ENCODE measurements around the gene INAFM1. TPM values are rescaled to one million over a fixed set of nuclear protein-coding genes. Genes with fewer than 3 reads are reported as not detected.
A peak's percentile ranks its signal among the peaks of the same experiment; 100 is the strongest.

INAFM1 gene
- total and polyA plus RNA-seq, 9 of the 15 experiments (the other 6 are each of a cell fraction or from before 2014, with no cell fraction given): 0.71 to 30.9 (median 3.1) TPM

DNA sequence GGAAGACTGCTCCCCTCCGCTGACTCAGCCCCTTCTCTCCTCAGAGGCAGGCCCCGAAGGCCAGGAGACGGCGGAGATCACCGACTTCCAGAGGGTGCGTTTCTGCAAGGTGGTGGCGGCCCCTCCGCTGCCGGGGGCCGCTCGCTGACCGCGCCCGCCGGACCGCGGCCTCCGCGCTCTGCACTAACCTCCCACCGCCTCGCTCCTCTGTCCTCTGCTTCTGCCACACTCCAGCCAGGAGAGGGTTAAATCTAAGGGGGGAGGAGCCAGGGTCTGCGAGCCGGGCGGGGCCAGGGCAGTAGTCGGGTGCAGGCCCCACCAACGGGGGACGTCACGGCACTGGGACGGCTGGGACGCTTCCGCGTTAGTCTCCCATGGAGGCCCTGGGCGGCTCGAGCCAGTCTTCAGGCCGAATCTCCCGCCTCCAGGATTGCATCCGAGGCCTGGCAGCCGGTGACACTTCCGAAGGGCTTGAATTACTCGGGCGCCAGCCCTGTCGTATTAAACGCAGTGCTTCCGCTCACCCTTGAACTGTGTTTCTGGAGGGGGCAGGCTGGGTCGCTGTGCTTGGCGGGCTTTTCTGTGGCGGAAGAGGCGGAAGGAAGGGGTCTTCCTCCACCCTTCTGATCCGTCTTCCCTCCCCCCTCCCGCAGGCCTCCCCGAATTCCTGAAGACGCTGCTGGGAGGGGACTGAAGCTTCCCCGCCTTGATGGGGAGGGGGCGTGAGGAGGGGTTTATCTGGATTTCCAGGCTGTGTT lies 1.2 kb upstream of the INAFM1 start (continued):
- TF ChIP-seq, protein P1, sequence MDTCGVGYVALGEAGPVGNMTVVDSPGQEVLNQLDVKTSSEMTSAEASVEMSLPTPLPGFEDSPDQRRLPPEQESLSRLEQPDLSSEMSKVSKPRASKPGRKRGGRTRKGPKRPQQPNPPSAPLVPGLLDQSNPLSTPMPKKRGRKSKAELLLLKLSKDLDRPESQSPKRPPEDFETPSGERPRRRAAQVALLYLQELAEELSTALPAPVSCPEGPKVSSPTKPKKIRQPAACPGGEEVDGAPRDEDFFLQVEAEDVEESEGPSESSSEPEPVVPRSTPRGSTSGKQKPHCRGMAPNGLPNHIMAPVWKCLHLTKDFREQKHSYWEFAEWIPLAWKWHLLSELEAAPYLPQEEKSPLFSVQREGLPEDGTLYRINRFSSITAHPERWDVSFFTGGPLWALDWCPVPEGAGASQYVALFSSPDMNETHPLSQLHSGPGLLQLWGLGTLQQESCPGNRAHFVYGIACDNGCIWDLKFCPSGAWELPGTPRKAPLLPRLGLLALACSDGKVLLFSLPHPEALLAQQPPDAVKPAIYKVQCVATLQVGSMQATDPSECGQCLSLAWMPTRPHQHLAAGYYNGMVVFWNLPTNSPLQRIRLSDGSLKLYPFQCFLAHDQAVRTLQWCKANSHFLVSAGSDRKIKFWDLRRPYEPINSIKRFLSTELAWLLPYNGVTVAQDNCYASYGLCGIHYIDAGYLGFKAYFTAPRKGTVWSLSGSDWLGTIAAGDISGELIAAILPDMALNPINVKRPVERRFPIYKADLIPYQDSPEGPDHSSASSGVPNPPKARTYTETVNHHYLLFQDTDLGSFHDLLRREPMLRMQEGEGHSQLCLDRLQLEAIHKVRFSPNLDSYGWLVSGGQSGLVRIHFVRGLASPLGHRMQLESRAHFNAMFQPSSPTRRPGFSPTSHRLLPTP (IDR thresholded peaks at IDR 0.05; ENCODE audit: borderline replicate concordance, extremely low read depth, insufficient read length): no peak
- TF ChIP-seq SMARCA5 (IDR thresholded peaks at IDR 0.05) (peak; percentile 23; the same call in 1 of the 2 replicates), L3MBTL2 (IDR thresholded peaks at IDR 0.05) (peak; percentile 63; the same call in 1 of the 2 replicates), ESRRA (IDR thresholded peaks at IDR 0.05; ENCODE audit: borderline replicate concordance, low read depth) (peak; percentile 23; the same call in 1 of the 2 replicates)
- TF ChIP-seq, protein P2, sequence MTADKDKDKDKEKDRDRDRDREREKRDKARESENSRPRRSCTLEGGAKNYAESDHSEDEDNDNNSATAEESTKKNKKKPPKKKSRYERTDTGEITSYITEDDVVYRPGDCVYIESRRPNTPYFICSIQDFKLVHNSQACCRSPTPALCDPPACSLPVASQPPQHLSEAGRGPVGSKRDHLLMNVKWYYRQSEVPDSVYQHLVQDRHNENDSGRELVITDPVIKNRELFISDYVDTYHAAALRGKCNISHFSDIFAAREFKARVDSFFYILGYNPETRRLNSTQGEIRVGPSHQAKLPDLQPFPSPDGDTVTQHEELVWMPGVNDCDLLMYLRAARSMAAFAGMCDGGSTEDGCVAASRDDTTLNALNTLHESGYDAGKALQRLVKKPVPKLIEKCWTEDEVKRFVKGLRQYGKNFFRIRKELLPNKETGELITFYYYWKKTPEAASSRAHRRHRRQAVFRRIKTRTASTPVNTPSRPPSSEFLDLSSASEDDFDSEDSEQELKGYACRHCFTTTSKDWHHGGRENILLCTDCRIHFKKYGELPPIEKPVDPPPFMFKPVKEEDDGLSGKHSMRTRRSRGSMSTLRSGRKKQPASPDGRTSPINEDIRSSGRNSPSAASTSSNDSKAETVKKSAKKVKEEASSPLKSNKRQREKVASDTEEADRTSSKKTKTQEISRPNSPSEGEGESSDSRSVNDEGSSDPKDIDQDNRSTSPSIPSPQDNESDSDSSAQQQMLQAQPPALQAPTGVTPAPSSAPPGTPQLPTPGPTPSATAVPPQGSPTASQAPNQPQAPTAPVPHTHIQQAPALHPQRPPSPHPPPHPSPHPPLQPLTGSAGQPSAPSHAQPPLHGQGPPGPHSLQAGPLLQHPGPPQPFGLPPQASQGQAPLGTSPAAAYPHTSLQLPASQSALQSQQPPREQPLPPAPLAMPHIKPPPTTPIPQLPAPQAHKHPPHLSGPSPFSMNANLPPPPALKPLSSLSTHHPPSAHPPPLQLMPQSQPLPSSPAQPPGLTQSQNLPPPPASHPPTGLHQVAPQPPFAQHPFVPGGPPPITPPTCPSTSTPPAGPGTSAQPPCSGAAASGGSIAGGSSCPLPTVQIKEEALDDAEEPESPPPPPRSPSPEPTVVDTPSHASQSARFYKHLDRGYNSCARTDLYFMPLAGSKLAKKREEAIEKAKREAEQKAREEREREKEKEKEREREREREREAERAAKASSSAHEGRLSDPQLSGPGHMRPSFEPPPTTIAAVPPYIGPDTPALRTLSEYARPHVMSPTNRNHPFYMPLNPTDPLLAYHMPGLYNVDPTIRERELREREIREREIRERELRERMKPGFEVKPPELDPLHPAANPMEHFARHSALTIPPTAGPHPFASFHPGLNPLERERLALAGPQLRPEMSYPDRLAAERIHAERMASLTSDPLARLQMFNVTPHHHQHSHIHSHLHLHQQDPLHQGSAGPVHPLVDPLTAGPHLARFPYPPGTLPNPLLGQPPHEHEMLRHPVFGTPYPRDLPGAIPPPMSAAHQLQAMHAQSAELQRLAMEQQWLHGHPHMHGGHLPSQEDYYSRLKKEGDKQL (CRISPR knock-in tag; IDR thresholded peaks at IDR 0.05; ENCODE audit: borderline replicate concordance): no peak
- TF ChIP-seq, protein P3, sequence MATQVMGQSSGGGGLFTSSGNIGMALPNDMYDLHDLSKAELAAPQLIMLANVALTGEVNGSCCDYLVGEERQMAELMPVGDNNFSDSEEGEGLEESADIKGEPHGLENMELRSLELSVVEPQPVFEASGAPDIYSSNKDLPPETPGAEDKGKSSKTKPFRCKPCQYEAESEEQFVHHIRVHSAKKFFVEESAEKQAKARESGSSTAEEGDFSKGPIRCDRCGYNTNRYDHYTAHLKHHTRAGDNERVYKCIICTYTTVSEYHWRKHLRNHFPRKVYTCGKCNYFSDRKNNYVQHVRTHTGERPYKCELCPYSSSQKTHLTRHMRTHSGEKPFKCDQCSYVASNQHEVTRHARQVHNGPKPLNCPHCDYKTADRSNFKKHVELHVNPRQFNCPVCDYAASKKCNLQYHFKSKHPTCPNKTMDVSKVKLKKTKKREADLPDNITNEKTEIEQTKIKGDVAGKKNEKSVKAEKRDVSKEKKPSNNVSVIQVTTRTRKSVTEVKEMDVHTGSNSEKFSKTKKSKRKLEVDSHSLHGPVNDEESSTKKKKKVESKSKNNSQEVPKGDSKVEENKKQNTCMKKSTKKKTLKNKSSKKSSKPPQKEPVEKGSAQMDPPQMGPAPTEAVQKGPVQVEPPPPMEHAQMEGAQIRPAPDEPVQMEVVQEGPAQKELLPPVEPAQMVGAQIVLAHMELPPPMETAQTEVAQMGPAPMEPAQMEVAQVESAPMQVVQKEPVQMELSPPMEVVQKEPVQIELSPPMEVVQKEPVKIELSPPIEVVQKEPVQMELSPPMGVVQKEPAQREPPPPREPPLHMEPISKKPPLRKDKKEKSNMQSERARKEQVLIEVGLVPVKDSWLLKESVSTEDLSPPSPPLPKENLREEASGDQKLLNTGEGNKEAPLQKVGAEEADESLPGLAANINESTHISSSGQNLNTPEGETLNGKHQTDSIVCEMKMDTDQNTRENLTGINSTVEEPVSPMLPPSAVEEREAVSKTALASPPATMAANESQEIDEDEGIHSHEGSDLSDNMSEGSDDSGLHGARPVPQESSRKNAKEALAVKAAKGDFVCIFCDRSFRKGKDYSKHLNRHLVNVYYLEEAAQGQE (IDR thresholded peaks at IDR 0.05; ENCODE audit: borderline replicate concordance): peak; percentile 95
- TF ChIP-seq, protein P3 (CRISPR knock-in tag; IDR thresholded peaks at IDR 0.05; ENCODE audit: low read depth): no peak

Measured in K562 (cell line).